WTC11 (cell line): ENCODE data around the gene METTL24. TPM values are rescaled to one million over a fixed set of nuclear protein-coding genes. Genes with fewer than 3 reads are reported as not detected.

ENCODE experiments used
- CBFB ChIP-seq: sonication (generic); formaldehyde crosslinking; IDR thresholded peaks from 2 replicates; pipeline ENCODE4 v1.8.1; 2022; ENCODE audit warnings: mild to moderate bottlenecking, low read depth, missing genetic modification reagents
- ESRRA ChIP-seq: sonication (generic); formaldehyde crosslinking; IDR thresholded peaks from 2 replicates; pipeline ENCODE4 v1.8.1; 2022; ENCODE audit warnings: mild to moderate bottlenecking, missing genetic modification reagents, borderline replicate concordance
- ETV6 ChIP-seq: sonication (generic); formaldehyde crosslinking; IDR thresholded peaks from 2 replicates; pipeline ENCODE4 v1.8.1; 2022; ENCODE audit warnings: mild to moderate bottlenecking, missing genetic modification reagents
- FOXK1 ChIP-seq: sonication (generic); formaldehyde crosslinking; IDR thresholded peaks from 2 replicates; pipeline ENCODE4 v1.8.0; 2022; ENCODE audit warnings: mild to moderate bottlenecking, moderate library complexity, missing genetic modification reagents
- FOXP1 ChIP-seq: sonication (generic); formaldehyde crosslinking; IDR thresholded peaks from 2 replicates; pipeline ENCODE4 v1.8.0; 2022; ENCODE audit warnings: missing genetic modification reagents, mild to moderate bottlenecking, moderate library complexity, borderline replicate concordance
- HMGA2 ChIP-seq: fragments of 250-450 bp; sonication (Bioruptor Pico); IDR thresholded peaks from 2 replicates; pipeline ENCODE4 v1.4.0; 2021; ENCODE audit warnings: mild to moderate bottlenecking, moderate library complexity
- MXD4 ChIP-seq: fragments of 250-450 bp; sonication (Bioruptor Pico); IDR thresholded peaks from 2 replicates; pipeline ENCODE4 v1.8.0; 2021; ENCODE audit warnings: mild to moderate bottlenecking, moderate library complexity, borderline replicate concordance
- MYBL2 ChIP-seq: sonication (generic); formaldehyde crosslinking; IDR thresholded peaks from 2 replicates; pipeline ENCODE4 v1.8.1; 2023; ENCODE audit warnings: mild to moderate bottlenecking, moderate library complexity, missing genetic modification reagents
- NFATC4 ChIP-seq: fragments of 250-450 bp; sonication (Bioruptor Pico); IDR thresholded peaks from 2 replicates; pipeline ENCODE4 v1.9.0; 2021; ENCODE audit warnings: mild to moderate bottlenecking
- NR2C2 ChIP-seq: sonication (generic); formaldehyde crosslinking; IDR thresholded peaks from 2 replicates; pipeline ENCODE4 v1.8.0; 2022; ENCODE audit warnings: mild to moderate bottlenecking, missing genetic modification reagents
- PRRX2 ChIP-seq: fragments of 250-450 bp; sonication (Bioruptor Pico); IDR thresholded peaks from 2 replicates; pipeline ENCODE4 v1.8.0; 2021; ENCODE audit warnings: mild to moderate bottlenecking
- RORB ChIP-seq: fragments of 250-450 bp; sonication (Bioruptor Pico); IDR thresholded peaks from 2 replicates; pipeline ENCODE4 v1.9.0; 2021; ENCODE audit warnings: mild to moderate bottlenecking
- SMAD4 ChIP-seq: sonication (generic); formaldehyde crosslinking; IDR thresholded peaks from 2 replicates; pipeline ENCODE4 v1.8.0; 2022; ENCODE audit warnings: mild to moderate bottlenecking, missing genetic modification reagents
- TEAD4 ChIP-seq: sonication (generic); formaldehyde crosslinking; IDR thresholded peaks from 2 replicates; pipeline ENCODE4 v1.8.0; 2022; ENCODE audit warnings: mild to moderate bottlenecking, missing genetic modification reagents
- ZBTB21 ChIP-seq: sonication (generic); formaldehyde crosslinking; IDR thresholded peaks from 2 replicates; pipeline ENCODE4 v1.8.1; 2023; ENCODE audit warnings: mild to moderate bottlenecking, missing genetic modification reagents, borderline replicate concordance
- ZNF232 ChIP-seq: sonication (generic); formaldehyde crosslinking; IDR thresholded peaks from 2 replicates; pipeline ENCODE4 v1.8.0; 2022; ENCODE audit warnings: mild to moderate bottlenecking, missing genetic modification reagents
- ZNF671 ChIP-seq: fragments of 250-450 bp; sonication (Bioruptor Pico); IDR thresholded peaks from 2 replicates; pipeline ENCODE4 v1.8.0; 2021; ENCODE audit warnings: mild to moderate bottlenecking
- total RNA-seq: library from RNA; stranded (reverse); gene quantifications from 3 replicates; pipeline ENCODE4 v1.2.3, GENCODE V29; 2021
- TF ChIP-seq, protein P1 (sequence below): sonication (generic); formaldehyde crosslinking; IDR thresholded peaks from 2 replicates; pipeline ENCODE4 v1.8.0; 2023; ENCODE audit warnings: mild to moderate bottlenecking, missing genetic modification reagents
- TF ChIP-seq, protein P2 (sequence below): sonication (generic); formaldehyde crosslinking; conservative IDR thresholded peaks from 2 replicates; pipeline ENCODE4 v1.8.1; 2022; ENCODE audit warnings: mild to moderate bottlenecking, missing genetic modification reagents
- TF ChIP-seq, protein P3 (sequence below): sonication (generic); formaldehyde crosslinking; IDR thresholded peaks from 2 replicates; pipeline ENCODE4 v1.8.1; 2023; ENCODE audit warnings: mild to moderate bottlenecking, missing genetic modification reagents
- TF ChIP-seq, protein P4 (sequence below): sonication (generic); formaldehyde crosslinking; IDR thresholded peaks from 2 replicates; pipeline ENCODE4 v1.8.0; 2022; ENCODE audit warnings: mild to moderate bottlenecking, missing genetic modification reagents
- TF ChIP-seq, protein P5 (sequence below): fragments of 250-450 bp; sonication (Bioruptor Pico); IDR thresholded peaks from 2 replicates; pipeline ENCODE4 v1.9.0; 2021; ENCODE audit warnings: mild to moderate bottlenecking
- TF ChIP-seq, protein P6 (sequence below): sonication (generic); formaldehyde crosslinking; conservative IDR thresholded peaks from 2 replicates; pipeline ENCODE4 v1.8.1; 2023; ENCODE audit warnings: mild to moderate bottlenecking, low read depth, missing genetic modification reagents, moderate library complexity
- TF ChIP-seq, protein P7 (sequence below): sonication (generic); formaldehyde crosslinking; IDR thresholded peaks from 2 replicates; pipeline ENCODE4 v1.8.0; 2023; ENCODE audit warnings: missing genetic modification reagents, mild to moderate bottlenecking, borderline replicate concordance

The METTL24 gene
- total RNA-seq, 1 experiment from 2014 or later = 0.31 TPM

DNA sequence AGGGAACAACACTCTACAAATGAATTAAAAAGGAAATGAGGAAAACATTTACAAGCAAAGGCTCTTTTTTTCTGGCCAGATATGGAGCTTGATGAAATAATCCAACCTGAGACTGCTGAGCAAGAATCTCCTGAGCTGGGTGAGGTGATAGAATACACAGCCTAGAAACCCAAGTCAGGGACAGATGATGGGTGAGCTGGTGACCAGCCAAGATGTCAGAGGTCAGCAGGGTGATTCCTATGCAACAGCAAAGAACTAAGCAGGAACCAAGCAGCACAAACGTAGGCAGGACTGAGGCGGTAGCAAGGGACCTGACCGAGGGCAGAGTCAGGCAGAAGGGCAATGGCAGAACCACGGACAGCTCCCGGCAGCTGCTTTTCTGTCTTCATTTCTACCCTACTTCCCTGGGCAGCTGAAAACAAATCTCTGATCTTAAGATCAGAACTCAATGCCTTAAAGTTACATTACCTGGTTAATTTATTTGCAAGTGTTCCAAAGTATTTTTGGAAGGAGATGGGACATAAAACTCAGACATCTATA, 102.9 kb downstream of the METTL24 start (continued):
- TF ChIP-seq, protein P1, sequence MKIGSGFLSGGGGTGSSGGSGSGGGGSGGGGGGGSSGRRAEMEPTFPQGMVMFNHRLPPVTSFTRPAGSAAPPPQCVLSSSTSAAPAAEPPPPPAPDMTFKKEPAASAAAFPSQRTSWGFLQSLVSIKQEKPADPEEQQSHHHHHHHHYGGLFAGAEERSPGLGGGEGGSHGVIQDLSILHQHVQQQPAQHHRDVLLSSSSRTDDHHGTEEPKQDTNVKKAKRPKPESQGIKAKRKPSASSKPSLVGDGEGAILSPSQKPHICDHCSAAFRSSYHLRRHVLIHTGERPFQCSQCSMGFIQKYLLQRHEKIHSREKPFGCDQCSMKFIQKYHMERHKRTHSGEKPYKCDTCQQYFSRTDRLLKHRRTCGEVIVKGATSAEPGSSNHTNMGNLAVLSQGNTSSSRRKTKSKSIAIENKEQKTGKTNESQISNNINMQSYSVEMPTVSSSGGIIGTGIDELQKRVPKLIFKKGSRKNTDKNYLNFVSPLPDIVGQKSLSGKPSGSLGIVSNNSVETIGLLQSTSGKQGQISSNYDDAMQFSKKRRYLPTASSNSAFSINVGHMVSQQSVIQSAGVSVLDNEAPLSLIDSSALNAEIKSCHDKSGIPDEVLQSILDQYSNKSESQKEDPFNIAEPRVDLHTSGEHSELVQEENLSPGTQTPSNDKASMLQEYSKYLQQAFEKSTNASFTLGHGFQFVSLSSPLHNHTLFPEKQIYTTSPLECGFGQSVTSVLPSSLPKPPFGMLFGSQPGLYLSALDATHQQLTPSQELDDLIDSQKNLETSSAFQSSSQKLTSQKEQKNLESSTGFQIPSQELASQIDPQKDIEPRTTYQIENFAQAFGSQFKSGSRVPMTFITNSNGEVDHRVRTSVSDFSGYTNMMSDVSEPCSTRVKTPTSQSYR (CRISPR knock-in tag) = no peak
- TF ChIP-seq ETV6 (CRISPR knock-in tag) = peak; percentile 60; the same call in 1 of the 2 replicates
- TF ChIP-seq, protein P2, sequence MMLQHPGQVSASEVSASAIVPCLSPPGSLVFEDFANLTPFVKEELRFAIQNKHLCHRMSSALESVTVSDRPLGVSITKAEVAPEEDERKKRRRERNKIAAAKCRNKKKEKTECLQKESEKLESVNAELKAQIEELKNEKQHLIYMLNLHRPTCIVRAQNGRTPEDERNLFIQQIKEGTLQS (CRISPR knock-in tag) = no peak
- TF ChIP-seq, protein P3, sequence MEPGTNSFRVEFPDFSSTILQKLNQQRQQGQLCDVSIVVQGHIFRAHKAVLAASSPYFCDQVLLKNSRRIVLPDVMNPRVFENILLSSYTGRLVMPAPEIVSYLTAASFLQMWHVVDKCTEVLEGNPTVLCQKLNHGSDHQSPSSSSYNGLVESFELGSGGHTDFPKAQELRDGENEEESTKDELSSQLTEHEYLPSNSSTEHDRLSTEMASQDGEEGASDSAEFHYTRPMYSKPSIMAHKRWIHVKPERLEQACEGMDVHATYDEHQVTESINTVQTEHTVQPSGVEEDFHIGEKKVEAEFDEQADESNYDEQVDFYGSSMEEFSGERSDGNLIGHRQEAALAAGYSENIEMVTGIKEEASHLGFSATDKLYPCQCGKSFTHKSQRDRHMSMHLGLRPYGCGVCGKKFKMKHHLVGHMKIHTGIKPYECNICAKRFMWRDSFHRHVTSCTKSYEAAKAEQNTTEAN (CRISPR knock-in tag) = no peak
- no peak for TF ChIP-seq MXD4
- TF ChIP-seq MYBL2 (CRISPR knock-in tag) = no peak
- no peak for TF ChIP-seq FOXK1 (CRISPR knock-in tag)
- TF ChIP-seq NFATC4 = no peak
- TF ChIP-seq, protein P4, sequence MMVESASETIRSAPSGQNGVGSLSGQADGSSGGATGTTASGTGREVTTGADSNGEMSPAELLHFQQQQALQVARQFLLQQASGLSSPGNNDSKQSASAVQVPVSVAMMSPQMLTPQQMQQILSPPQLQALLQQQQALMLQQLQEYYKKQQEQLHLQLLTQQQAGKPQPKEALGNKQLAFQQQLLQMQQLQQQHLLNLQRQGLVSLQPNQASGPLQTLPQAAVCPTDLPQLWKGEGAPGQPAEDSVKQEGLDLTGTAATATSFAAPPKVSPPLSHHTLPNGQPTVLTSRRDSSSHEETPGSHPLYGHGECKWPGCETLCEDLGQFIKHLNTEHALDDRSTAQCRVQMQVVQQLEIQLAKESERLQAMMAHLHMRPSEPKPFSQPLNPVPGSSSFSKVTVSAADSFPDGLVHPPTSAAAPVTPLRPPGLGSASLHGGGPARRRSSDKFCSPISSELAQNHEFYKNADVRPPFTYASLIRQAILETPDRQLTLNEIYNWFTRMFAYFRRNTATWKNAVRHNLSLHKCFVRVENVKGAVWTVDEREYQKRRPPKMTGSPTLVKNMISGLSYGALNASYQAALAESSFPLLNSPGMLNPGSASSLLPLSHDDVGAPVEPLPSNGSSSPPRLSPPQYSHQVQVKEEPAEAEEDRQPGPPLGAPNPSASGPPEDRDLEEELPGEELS (CRISPR knock-in tag) = peak; percentile 72; the same call in 1 of the 2 replicates
- TF ChIP-seq ZNF671 (CRISPR knock-in tag) = no peak
- TF ChIP-seq ESRRA (CRISPR knock-in tag) = no peak
- TF ChIP-seq PRRX2 (CRISPR knock-in tag) = no peak
- peak; percentile 84 for TF ChIP-seq TEAD4
- TF ChIP-seq, protein P5, sequence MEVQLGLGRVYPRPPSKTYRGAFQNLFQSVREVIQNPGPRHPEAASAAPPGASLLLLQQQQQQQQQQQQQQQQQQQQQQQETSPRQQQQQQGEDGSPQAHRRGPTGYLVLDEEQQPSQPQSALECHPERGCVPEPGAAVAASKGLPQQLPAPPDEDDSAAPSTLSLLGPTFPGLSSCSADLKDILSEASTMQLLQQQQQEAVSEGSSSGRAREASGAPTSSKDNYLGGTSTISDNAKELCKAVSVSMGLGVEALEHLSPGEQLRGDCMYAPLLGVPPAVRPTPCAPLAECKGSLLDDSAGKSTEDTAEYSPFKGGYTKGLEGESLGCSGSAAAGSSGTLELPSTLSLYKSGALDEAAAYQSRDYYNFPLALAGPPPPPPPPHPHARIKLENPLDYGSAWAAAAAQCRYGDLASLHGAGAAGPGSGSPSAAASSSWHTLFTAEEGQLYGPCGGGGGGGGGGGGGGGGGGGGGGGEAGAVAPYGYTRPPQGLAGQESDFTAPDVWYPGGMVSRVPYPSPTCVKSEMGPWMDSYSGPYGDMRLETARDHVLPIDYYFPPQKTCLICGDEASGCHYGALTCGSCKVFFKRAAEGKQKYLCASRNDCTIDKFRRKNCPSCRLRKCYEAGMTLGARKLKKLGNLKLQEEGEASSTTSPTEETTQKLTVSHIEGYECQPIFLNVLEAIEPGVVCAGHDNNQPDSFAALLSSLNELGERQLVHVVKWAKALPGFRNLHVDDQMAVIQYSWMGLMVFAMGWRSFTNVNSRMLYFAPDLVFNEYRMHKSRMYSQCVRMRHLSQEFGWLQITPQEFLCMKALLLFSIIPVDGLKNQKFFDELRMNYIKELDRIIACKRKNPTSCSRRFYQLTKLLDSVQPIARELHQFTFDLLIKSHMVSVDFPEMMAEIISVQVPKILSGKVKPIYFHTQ (CRISPR knock-in tag) = no peak
- TF ChIP-seq ZNF232 (CRISPR knock-in tag) = 0 out of 2 replicates have a peak, but pooled peaks have one; percentile 55
- TF ChIP-seq CBFB = no peak
- no peak for TF ChIP-seq ZBTB21 (CRISPR knock-in tag)
- 0 out of 2 replicates have a peak, but pooled peaks have one; percentile 22 for TF ChIP-seq FOXP1
- TF ChIP-seq HMGA2 = no peak
- TF ChIP-seq, protein P6, sequence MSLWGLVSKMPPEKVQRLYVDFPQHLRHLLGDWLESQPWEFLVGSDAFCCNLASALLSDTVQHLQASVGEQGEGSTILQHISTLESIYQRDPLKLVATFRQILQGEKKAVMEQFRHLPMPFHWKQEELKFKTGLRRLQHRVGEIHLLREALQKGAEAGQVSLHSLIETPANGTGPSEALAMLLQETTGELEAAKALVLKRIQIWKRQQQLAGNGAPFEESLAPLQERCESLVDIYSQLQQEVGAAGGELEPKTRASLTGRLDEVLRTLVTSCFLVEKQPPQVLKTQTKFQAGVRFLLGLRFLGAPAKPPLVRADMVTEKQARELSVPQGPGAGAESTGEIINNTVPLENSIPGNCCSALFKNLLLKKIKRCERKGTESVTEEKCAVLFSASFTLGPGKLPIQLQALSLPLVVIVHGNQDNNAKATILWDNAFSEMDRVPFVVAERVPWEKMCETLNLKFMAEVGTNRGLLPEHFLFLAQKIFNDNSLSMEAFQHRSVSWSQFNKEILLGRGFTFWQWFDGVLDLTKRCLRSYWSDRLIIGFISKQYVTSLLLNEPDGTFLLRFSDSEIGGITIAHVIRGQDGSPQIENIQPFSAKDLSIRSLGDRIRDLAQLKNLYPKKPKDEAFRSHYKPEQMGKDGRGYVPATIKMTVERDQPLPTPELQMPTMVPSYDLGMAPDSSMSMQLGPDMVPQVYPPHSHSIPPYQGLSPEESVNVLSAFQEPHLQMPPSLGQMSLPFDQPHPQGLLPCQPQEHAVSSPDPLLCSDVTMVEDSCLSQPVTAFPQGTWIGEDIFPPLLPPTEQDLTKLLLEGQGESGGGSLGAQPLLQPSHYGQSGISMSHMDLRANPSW = no peak
- 0 out of 2 replicates have a peak, but pooled peaks have one; percentile 33 for TF ChIP-seq NR2C2 (CRISPR knock-in tag)
- TF ChIP-seq RORB = no peak
- no peak for TF ChIP-seq SMAD4 (CRISPR knock-in tag)
- TF ChIP-seq, protein P7, sequence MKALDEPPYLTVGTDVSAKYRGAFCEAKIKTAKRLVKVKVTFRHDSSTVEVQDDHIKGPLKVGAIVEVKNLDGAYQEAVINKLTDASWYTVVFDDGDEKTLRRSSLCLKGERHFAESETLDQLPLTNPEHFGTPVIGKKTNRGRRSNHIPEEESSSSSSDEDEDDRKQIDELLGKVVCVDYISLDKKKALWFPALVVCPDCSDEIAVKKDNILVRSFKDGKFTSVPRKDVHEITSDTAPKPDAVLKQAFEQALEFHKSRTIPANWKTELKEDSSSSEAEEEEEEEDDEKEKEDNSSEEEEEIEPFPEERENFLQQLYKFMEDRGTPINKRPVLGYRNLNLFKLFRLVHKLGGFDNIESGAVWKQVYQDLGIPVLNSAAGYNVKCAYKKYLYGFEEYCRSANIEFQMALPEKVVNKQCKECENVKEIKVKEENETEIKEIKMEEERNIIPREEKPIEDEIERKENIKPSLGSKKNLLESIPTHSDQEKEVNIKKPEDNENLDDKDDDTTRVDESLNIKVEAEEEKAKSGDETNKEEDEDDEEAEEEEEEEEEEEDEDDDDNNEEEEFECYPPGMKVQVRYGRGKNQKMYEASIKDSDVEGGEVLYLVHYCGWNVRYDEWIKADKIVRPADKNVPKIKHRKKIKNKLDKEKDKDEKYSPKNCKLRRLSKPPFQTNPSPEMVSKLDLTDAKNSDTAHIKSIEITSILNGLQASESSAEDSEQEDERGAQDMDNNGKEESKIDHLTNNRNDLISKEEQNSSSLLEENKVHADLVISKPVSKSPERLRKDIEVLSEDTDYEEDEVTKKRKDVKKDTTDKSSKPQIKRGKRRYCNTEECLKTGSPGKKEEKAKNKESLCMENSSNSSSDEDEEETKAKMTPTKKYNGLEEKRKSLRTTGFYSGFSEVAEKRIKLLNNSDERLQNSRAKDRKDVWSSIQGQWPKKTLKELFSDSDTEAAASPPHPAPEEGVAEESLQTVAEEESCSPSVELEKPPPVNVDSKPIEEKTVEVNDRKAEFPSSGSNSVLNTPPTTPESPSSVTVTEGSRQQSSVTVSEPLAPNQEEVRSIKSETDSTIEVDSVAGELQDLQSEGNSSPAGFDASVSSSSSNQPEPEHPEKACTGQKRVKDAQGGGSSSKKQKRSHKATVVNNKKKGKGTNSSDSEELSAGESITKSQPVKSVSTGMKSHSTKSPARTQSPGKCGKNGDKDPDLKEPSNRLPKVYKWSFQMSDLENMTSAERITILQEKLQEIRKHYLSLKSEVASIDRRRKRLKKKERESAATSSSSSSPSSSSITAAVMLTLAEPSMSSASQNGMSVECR (CRISPR knock-in tag) = 0 out of 2 replicates have a peak, but pooled peaks have one; percentile 43
